ENCODE measurements around the gene LCORL. TPM values are rescaled to one million over a fixed set of nuclear protein-coding genes. Genes with fewer than 3 reads are reported as not detected.

Gene LCORL
- total RNA-seq, 3 donors from 2014 or later: 5.7 to 6.6 (median 5.7) TPM

- peaks cover 6% of the 10 kb centered on the region for H3K4me1 Mint-ChIP-seq (ENCODE audit: low read depth)
- no peaks in the 10 kb centered on the region for H3K27me3 Mint-ChIP-seq (ENCODE audit: low read depth)
- H3K36me3 Mint-ChIP-seq (ENCODE audit: insufficient read depth): peaks cover 12% of the 10 kb centered on the region
- peaks cover 8% of the 10 kb centered on the region for H3K9me3 Mint-ChIP-seq
- ATAC-seq: no peak
- no peak overlapping the region for H3K4me3 Mint-ChIP-seq
- DNase-seq: no peak
Observed at GRCh38 chr4:17995165-17995564, 26.4 kb downstream of the LCORL start.

- no peak for DNase-seq
- Mint-ChIP-seq H3K27me3 (ENCODE audit: low read depth) (no peaks in the 10 kb centered on the region), H3K4me1 (ENCODE audit: low read depth) (no peaks in the 10 kb centered on the region), H3K9me3 (peaks cover 38% of the 10 kb centered on the region), H3K4me3 (no peak overlapping the region), H3K36me3 (ENCODE audit: insufficient read depth) (peaks cover 8% of the 10 kb centered on the region)
- no peak for ATAC-seq
Observed at GRCh38 chr4:17985832-17986231, 35.7 kb downstream of the LCORL start.

- H3K4me1 Mint-ChIP-seq (ENCODE audit: low read depth): no peaks in the 10 kb centered on the region
- no peak for DNase-seq
- H3K4me3 Mint-ChIP-seq: no peak overlapping the region
- peaks cover 2% of the 10 kb centered on the region for H3K36me3 Mint-ChIP-seq (ENCODE audit: insufficient read depth)
- H3K9me3 Mint-ChIP-seq: peaks cover 31% of the 10 kb centered on the region
- H3K27me3 Mint-ChIP-seq (ENCODE audit: low read depth): no peaks in the 10 kb centered on the region
- no peak for ATAC-seq
Observed at GRCh38 chr4:17981063-17981462, 40.5 kb downstream of the LCORL start.

GRCh38 chr4:17968721-17969120 is 52.8 kb downstream of the LCORL start:
- ATAC-seq (no peak), DNase-seq (no peak)
- H3K4me3 Mint-ChIP-seq: no peak overlapping the region
- H3K9me3 Mint-ChIP-seq: no peaks in the 10 kb centered on the region
- no peaks in the 10 kb centered on the region for H3K4me1 Mint-ChIP-seq (ENCODE audit: low read depth)
- no peaks in the 10 kb centered on the region for H3K27me3 Mint-ChIP-seq (ENCODE audit: low read depth)
- H3K36me3 Mint-ChIP-seq (ENCODE audit: insufficient read depth): peaks cover 2% of the 10 kb centered on the region

- H3K27me3 Mint-ChIP-seq (ENCODE audit: low read depth): no peaks in the 10 kb centered on the region
- ATAC-seq (no peak), DNase-seq (no peak)
- H3K4me1 Mint-ChIP-seq (ENCODE audit: low read depth): no peaks in the 10 kb centered on the region
- H3K4me3 Mint-ChIP-seq: no peak overlapping the region
- peaks cover 6% of the 10 kb centered on the region for H3K36me3 Mint-ChIP-seq (ENCODE audit: insufficient read depth)
- no peaks in the 10 kb centered on the region for H3K9me3 Mint-ChIP-seq
Observed at GRCh38 chr4:17967078-17967477, 54.5 kb downstream of the LCORL start.

- ATAC-seq (no peak), DNase-seq (no peak)
- H3K36me3 Mint-ChIP-seq (ENCODE audit: insufficient read depth): peaks cover 6% of the 10 kb centered on the region
- no peaks in the 10 kb centered on the region for H3K4me1 Mint-ChIP-seq (ENCODE audit: low read depth)
- H3K27me3 Mint-ChIP-seq (ENCODE audit: low read depth): no peaks in the 10 kb centered on the region
- H3K4me3 Mint-ChIP-seq: no peak overlapping the region
- no peaks in the 10 kb centered on the region for H3K9me3 Mint-ChIP-seq
Observed at GRCh38 chr4:17966312-17966711, 55.2 kb downstream of the LCORL start.

GRCh38 chr4:17964576-17964975 is 57.0 kb downstream of the LCORL start:
- H3K9me3 Mint-ChIP-seq: no peaks in the 10 kb centered on the region
- H3K4me3 Mint-ChIP-seq: no peak overlapping the region
- ATAC-seq (no peak), DNase-seq (no peak)
- H3K36me3 Mint-ChIP-seq (ENCODE audit: insufficient read depth): peaks cover 12% of the 10 kb centered on the region
- no peaks in the 10 kb centered on the region for H3K27me3 Mint-ChIP-seq (ENCODE audit: low read depth)
- no peaks in the 10 kb centered on the region for H3K4me1 Mint-ChIP-seq (ENCODE audit: low read depth)

GRCh38 chr4:17962171-17962570 is 59.4 kb downstream of the LCORL start:
- ATAC-seq (no peak), DNase-seq (no peak)
- Mint-ChIP-seq H3K4me3 (no peak overlapping the region), H3K27me3 (ENCODE audit: low read depth) (no peaks in the 10 kb centered on the region), H3K9me3 (no peaks in the 10 kb centered on the region), H3K4me1 (ENCODE audit: low read depth) (no peaks in the 10 kb centered on the region), H3K36me3 (ENCODE audit: insufficient read depth) (peaks cover 25% of the 10 kb centered on the region)

- no peaks in the 10 kb centered on the region for H3K4me1 Mint-ChIP-seq (ENCODE audit: low read depth)
- H3K4me3 Mint-ChIP-seq: no peak overlapping the region
- ATAC-seq (no peak), DNase-seq (no peak)
- H3K9me3 Mint-ChIP-seq: peaks cover 4% of the 10 kb centered on the region
- H3K27me3 Mint-ChIP-seq (ENCODE audit: low read depth): no peaks in the 10 kb centered on the region
- peaks cover 30% of the 10 kb centered on the region for H3K36me3 Mint-ChIP-seq (ENCODE audit: insufficient read depth)
Observed at GRCh38 chr4:17961249-17961648, 60.3 kb downstream of the LCORL start.

GRCh38 chr4:17958181-17958580 is 63.4 kb downstream of the LCORL start:
- Mint-ChIP-seq H3K36me3 (ENCODE audit: insufficient read depth) (peaks cover 55% of the 10 kb centered on the region), H3K4me1 (ENCODE audit: low read depth) (no peaks in the 10 kb centered on the region), H3K27me3 (ENCODE audit: low read depth) (no peaks in the 10 kb centered on the region), H3K4me3 (no peak overlapping the region), H3K9me3 (peaks cover 4% of the 10 kb centered on the region)
- DNase-seq (no peak), ATAC-seq (no peak)

GRCh38 chr4:17957688-17958087 is 63.9 kb downstream of the LCORL start:
- no peak for ATAC-seq
- H3K36me3 Mint-ChIP-seq (ENCODE audit: insufficient read depth): peaks cover 58% of the 10 kb centered on the region
- H3K9me3 Mint-ChIP-seq: peaks cover 4% of the 10 kb centered on the region
- no peaks in the 10 kb centered on the region for H3K27me3 Mint-ChIP-seq (ENCODE audit: low read depth)
- no peak overlapping the region for H3K4me3 Mint-ChIP-seq
- no peak for DNase-seq
- no peaks in the 10 kb centered on the region for H3K4me1 Mint-ChIP-seq (ENCODE audit: low read depth)

GRCh38 chr4:17956245-17956644 is 65.3 kb downstream of the LCORL start:
- H3K27me3 Mint-ChIP-seq (ENCODE audit: low read depth): no peaks in the 10 kb centered on the region
- H3K4me1 Mint-ChIP-seq (ENCODE audit: low read depth): no peaks in the 10 kb centered on the region
- ATAC-seq (no peak), DNase-seq (no peak)
- no peak overlapping the region for H3K4me3 Mint-ChIP-seq
- peaks cover 4% of the 10 kb centered on the region for H3K9me3 Mint-ChIP-seq
- H3K36me3 Mint-ChIP-seq (ENCODE audit: insufficient read depth): peaks cover 59% of the 10 kb centered on the region

GRCh38 chr4:17945303-17945702 is 76.3 kb downstream of the LCORL start:
- no peaks in the 10 kb centered on the region for H3K27me3 Mint-ChIP-seq (ENCODE audit: low read depth)
- ATAC-seq (no peak), DNase-seq (no peak)
- H3K4me3 Mint-ChIP-seq: no peak overlapping the region
- no peaks in the 10 kb centered on the region for H3K4me1 Mint-ChIP-seq (ENCODE audit: low read depth)
- H3K9me3 Mint-ChIP-seq: no peaks in the 10 kb centered on the region
- peaks cover 12% of the 10 kb centered on the region for H3K36me3 Mint-ChIP-seq (ENCODE audit: insufficient read depth)

GRCh38 chr4:17941731-17942130 is 79.8 kb downstream of the LCORL start:
- no peaks in the 10 kb centered on the region for H3K27me3 Mint-ChIP-seq (ENCODE audit: low read depth)
- no peaks in the 10 kb centered on the region for H3K9me3 Mint-ChIP-seq

GRCh38 chr4:17939054-17939453 is 82.5 kb downstream of the LCORL start:
- Mint-ChIP-seq H3K4me1 (ENCODE audit: low read depth) (no peaks in the 10 kb centered on the region), H3K27me3 (ENCODE audit: low read depth) (no peaks in the 10 kb centered on the region), H3K36me3 (ENCODE audit: insufficient read depth) (peaks cover 23% of the 10 kb centered on the region), H3K4me3 (no peak overlapping the region), H3K9me3 (peaks cover 5% of the 10 kb centered on the region)
- no peak for ATAC-seq
- no peak for DNase-seq

More at GRCh38 chr4:17941731-17942130, 79.8 kb downstream of the LCORL start:
- Mint-ChIP-seq H3K4me3 (no peak overlapping the region), H3K36me3 (ENCODE audit: insufficient read depth) (peaks cover 11% of the 10 kb centered on the region), H3K4me1 (ENCODE audit: low read depth) (no peaks in the 10 kb centered on the region)
- no peak for ATAC-seq
- DNase-seq: no peak

- Mint-ChIP-seq H3K27me3 (ENCODE audit: low read depth) (no peaks in the 10 kb centered on the region), H3K4me1 (ENCODE audit: low read depth) (no peaks in the 10 kb centered on the region), H3K36me3 (ENCODE audit: insufficient read depth) (peaks cover 32% of the 10 kb centered on the region), H3K9me3 (peaks cover 15% of the 10 kb centered on the region), H3K4me3 (no peak overlapping the region)
- ATAC-seq (no peak), DNase-seq (no peak)
Observed at GRCh38 chr4:17934286-17934685, 87.3 kb downstream of the LCORL start.

All from activated T-cell treated with anti-CD3 and anti-CD28 coated beads, Interleukin-2, amount 50 U/mL, for 4 hours (primary cell).